HepG2 (cell line): Measurements from ENCODE around the gene RAB2B.

Experiments
- PATZ1 ChIP-seq: sonication (generic); formaldehyde crosslinking; IDR thresholded peaks from 2 replicates; pipeline ENCODE4 v1.4.0; 2020; ENCODE audit warnings: missing genetic modification reagents
- PLRG1 ChIP-seq: fragments of 450-650 bp; conservative IDR thresholded peaks from 2 replicates; pipeline ENCODE4 v1.6.1; 2016
- SRF ChIP-seq: IDR thresholded peaks from 2 replicates; pipeline ENCODE4 v1.6.1; 2011; ENCODE audit warnings: mild to moderate bottlenecking, low read depth, low read length, moderate library complexity
- THYN1 ChIP-seq: sonication (generic); formaldehyde crosslinking; IDR thresholded peaks from 2 replicates; pipeline ENCODE4 v1.8.1; 2023; ENCODE audit warnings: low read depth, mild to moderate bottlenecking, moderate library complexity, missing genetic modification reagents, borderline replicate concordance

- TF ChIP-seq PLRG1 (no peak), THYN1 (no peak), SRF (no peak), PATZ1 (CRISPR knock-in tag) (no peak)
These were observed 37.6 kb upstream of the RAB2B start for GRCh38 chr14:21514341-21514740.
